ENCODE data around the gene MGAT4D. TPM values are rescaled to one million over a fixed set of nuclear protein-coding genes. Genes with fewer than 3 reads are reported as not detected.
A peak's percentile ranks its signal among the peaks of the same experiment; 100 is the strongest.
"Not testable (repeated sequence)": the region's sequence is repeated elsewhere in the genome, so short reads cannot be mapped to it uniquely, and the experiment has no call there.

The MGAT4D gene
- total RNA-seq = not detected

DNA sequence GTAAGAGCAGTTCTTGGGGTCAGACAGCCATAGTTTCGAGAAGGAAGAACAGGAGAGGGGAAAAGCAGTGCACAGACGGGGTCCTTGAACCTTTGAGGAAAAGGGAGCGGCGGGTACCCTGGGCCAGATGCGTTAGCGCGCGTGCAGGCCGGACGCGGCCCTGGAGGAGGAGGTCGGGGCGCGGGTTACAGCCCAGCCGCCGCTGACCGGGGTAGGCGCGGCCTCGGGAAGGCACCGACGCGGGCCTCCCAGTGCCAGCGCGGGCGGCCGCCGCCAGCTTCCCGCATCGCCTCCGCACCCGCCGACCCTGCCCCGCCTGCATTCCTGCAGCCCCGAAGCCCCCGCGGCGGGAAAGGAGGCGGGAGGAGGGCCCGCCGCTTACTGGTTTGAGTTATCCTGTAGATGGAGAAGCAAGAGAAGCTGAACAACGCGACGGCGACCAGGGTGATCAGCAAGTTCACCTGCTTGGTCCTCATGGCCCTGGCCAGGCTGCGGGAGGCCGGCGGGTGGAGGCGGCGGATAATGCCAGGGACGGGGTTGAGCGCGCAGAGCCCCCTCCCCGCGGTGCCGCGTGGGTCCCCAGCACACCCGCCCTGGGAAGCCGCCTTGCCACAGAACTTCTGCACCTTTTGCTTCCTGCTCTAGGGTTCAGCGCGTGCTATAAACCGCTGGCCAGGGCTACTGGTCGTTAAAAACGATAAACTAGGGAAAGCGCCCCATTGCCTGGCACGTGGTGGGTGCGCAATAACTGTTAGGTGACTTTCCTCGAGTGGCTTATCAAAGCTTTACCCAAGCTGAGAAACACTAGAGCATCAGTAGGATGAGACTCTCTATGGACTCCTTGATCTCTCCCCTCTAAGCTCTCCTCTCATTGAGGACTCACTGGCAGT is at the start of gene MGAT4D:
MGAT4D (minus strand) TSS at position 547 of the 890 bp plus-strand sequence; CDS start at position 476, 71 bp downstream.
- DNase-seq = no peak

DNA sequence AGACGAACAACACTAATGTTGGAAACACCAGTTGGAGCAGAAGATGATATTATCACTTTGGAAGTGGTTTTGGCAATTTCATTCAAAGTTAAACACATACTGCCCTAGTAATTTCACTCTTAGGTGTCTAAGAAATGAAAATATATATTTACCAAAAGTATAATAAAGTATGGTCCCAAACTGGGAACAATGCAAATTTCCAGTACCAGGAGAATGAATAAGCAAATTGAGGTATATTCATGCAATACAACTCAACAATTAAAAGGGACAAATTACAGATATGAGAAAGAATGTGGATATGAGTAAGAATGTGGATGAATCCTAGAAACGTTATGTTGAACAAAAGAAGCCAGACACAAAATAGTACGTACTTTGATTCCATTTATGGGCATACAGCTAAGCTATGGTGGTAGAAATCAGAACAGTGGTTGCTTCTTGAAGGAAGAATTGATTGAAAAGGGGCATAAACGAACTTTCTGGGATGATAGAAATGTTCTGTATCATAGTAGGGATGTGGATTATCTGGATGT is 35.9 kb upstream of the MGAT4D start:
- DNase-seq = no peak

DNA sequence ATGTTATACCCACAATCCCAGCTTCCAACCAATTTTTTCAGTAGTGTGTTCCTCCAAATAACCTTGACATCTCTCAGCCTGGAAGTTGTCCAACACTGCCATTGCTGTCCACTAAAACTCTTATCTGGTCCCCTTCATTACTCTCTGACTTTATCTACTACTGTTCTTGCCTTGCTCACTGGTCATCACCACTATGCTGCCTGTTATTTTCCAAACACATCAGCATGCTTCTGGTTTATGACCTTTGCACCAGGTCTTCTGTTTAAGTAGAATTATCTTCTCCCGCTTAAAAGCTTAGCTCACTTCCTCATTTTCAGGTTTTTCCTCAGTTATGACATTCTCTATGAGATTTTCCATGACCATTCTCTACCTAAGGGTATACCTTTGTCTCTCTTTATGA is 31.3 kb upstream of the MGAT4D start:
- DNase-seq = no peak

GRCh38 chr4:140523857-140524742 is 26.0 kb upstream of the MGAT4D start, which contains the start of gene ELMOD2:
TSS of gene ELMOD2 (plus strand) at chr4:140524168. CDS start at chr4:140525429, 1,261 bp downstream.
- peak; percentile 99 for DNase-seq

DNA sequence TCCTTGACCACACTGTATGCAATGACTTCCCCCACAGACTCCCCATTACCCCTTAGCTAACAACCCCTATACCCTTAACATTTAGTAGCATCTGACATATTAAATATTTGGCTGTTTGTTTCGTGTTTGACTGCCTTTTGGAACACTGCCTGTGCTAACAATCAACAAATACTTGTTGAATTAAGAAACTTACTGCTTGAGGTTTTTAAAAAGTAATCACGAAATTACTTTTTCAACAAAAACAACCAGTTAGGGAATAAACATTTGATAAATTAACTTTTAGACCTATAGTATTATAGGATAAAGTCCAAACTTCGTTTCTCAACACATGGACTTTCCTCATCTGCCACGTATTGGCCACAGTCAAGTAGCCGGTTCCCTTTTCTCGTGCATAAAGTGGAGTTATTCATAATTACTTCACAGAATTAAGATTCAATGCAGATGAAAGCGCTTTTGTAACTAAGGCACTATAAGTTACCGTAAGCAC is 25.3 kb upstream of the MGAT4D start:
- DNase-seq = no peak

- DNase-seq = no peak
Measured at GRCh38 chr4:140515423-140515822, 17.3 kb upstream of the MGAT4D start.

DNA sequence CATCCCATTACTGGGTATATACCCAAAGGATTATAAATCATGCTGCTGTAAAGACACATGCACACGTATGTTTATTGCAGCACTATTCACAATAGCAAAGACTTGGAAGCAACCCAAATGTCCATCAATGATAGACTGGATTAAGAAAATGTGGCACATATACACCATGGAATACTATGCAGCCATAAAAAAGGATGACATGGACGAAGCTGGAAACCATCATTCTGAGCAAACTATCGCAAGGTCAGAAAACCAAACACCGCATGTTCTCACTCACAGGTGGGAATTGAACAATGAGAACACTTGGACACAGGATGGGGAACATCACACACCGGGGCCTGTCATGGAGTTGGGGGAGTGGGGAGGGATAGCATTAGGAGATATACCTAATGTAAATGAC is 15.7 kb upstream of the MGAT4D start:
- not testable (repeated sequence) for DNase-seq

GRCh38 chr4:140504261-140504660 is 6.2 kb upstream of the MGAT4D start:
- DNase-seq = no peak

GRCh38 chr4:140499391-140499790 is 1.3 kb upstream of the MGAT4D start:
- DNase-seq = no peak

GRCh38 chr4:140497405-140497746 is 717 bp downstream of the MGAT4D start:
- no peak for DNase-seq

GRCh38 chr4:140485939-140486338 is 12.2 kb downstream of the MGAT4D start:
- DNase-seq = no peak

DNA sequence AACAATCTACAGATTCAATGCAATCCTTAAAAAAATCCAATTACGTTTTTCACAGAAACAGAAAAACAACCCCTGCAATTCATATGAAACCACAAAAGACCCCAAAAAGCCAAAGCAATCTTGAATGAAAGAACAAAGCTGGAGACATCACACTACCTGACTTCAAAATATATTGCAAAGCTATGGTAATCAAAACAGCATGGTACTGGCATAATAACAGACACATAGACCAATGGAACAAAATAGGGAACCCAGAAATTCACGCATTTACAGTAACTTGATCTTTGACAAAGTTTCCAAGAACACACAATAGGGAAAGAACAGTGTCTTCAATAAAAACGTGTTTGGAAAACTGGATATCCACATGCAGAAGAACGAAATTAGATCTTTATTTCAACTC is 14.6 kb downstream of the MGAT4D start:
- no peak for DNase-seq

- DNase-seq = no peak
Measured at GRCh38 chr4:140472156-140472555, 25.9 kb downstream of the MGAT4D start.

GRCh38 chr4:140469791-140470733 is 28.0 kb downstream of the MGAT4D start:
- no peak for DNase-seq

GRCh38 chr4:140466146-140466545 is 31.9 kb downstream of the MGAT4D start:
- DNase-seq = no peak

- DNase-seq = no peak
Measured at GRCh38 chr4:140463614-140464013, 34.5 kb downstream of the MGAT4D start.

GRCh38 chr4:140463182-140463581 is 34.9 kb downstream of the MGAT4D start:
- no peak for DNase-seq

DNA sequence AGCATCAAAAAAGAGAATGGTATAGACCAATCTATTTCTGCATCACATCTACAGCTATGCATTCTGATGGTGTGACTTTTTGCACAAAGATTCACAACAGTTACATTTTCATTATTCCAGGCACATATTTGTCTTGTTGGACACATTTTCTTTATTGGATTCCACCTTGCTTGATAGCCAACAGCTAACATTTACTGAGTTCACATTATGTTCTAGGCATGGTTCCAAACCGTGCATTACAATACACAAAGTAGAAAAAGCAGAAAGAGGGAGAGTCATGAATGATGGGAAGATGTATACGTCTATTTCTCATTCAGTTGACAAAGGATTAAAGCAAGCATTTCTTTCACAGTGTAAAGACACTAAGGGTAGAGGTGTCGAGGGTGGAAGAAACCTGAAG is 47.7 kb downstream of the MGAT4D start:
- no peak for DNase-seq

- DNase-seq = no peak
Measured at GRCh38 chr4:140448830-140449229, 49.3 kb downstream of the MGAT4D start.

DNA sequence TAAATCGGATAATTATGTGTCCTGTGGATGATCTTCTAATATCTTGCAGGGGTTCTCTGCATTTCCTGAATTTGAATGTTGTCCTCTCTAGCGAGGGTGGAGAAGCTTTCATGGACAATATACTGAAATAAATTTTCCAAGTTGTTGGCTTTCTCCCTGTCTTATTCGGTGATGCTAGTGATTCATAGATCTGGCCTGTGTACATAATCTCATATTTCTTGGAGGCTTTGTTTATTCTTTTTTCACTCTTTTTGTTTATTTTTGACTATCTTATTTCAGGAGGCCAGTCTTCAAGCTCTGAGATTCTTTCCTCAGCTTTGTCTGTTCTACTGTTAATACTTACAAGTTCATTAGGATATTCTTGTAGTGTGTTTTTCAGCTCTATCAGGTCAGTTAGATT is 49.9 kb downstream of the MGAT4D start:
- no peak for DNase-seq

GRCh38 chr4:140444347-140444746 is 53.7 kb downstream of the MGAT4D start:
- not testable (repeated sequence) for DNase-seq

All from occipital lobe (tissue), 2 donors.